CD8-positive, alpha-beta memory T cell (primary cell): ENCODE measurements around the gene CCDC187. TPM values are rescaled to one million over a fixed set of nuclear protein-coding genes. Genes with fewer than 3 reads are reported as not detected.

ENCODE experiments used
- CTCF ChIA-PET: fragments of 350-600 bp; sonication (Branson Sonifier 250); formaldehyde crosslinking; loops from one replicate; lab custom pipeline; 2021; ENCODE audit warnings: antibody characterized with exemption; lab: Charles Lee
- POLR2A ChIA-PET: fragments of 350-600 bp; sonication (Branson Sonifier 250); formaldehyde crosslinking; loops from one replicate; lab custom pipeline; 2021; ENCODE audit warnings: antibody characterized with exemption; lab: Charles Lee
- DNase-seq, 5 donors: peaks; one replicate each; pipeline versions ENCODE4 v3.0.0 to v3.0.0-alpha.2; 2020 to 2022; ENCODE audit warnings: mixed read lengths in 1 of 5
- H3K27ac ChIP-seq: one replicate; pipeline ENCODE4 v1.7.0; 2013; ENCODE audit warnings: low read depth, mild to moderate bottlenecking, low read length, moderate library complexity
- H3K27me3 ChIP-seq: 2 replicates; pipeline ENCODE4 v1.7.0; 2013; ENCODE audit warnings: low read length, mild to moderate bottlenecking; ENCODE audit not compliant: insufficient read depth, poor library complexity, severe bottlenecking
- H3K36me3 ChIP-seq: 2 replicates; pipeline ENCODE4 v1.7.0; 2013; ENCODE audit warnings: mild to moderate bottlenecking, low read length, moderate library complexity; ENCODE audit not compliant: insufficient read depth
- H3K4me1 ChIP-seq: 2 replicates; pipeline ENCODE4 v1.7.0; 2013; ENCODE audit warnings: mild to moderate bottlenecking, low read length, moderate library complexity; ENCODE audit not compliant: insufficient read depth
- H3K4me3 ChIP-seq: 2 replicates; pipeline ENCODE4 v1.7.0; 2013; ENCODE audit warnings: mild to moderate bottlenecking, low read length
- H3K9me3 ChIP-seq: 2 replicates; pipeline ENCODE4 v1.7.0; 2013; ENCODE audit warnings: mild to moderate bottlenecking, low read length
- H3K27ac Mint-ChIP-seq, 8 donors: one replicate each; pipeline ENCODE4 v1.8.0; 2020 to 2021; ENCODE audit warnings: mixed read lengths in 8 of 8, mild to moderate bottlenecking in 6 of 8, inconsistent platforms in 3 of 8, moderate library complexity in 3 of 8
- H3K27me3 Mint-ChIP-seq, 2 donors: one replicate each; pipeline ENCODE4 v1.8.0; 2020 to 2021; ENCODE audit warnings: mixed read lengths in 2 of 2, mild to moderate bottlenecking in 1 of 2, moderate library complexity in 1 of 2
- H3K36me3 Mint-ChIP-seq, 3 donors: one replicate each; pipeline ENCODE4 v1.8.0; 2020 to 2021; ENCODE audit warnings: mixed read lengths in 3 of 3, inconsistent platforms in 1 of 3, mild to moderate bottlenecking in 1 of 3
- H3K4me1 Mint-ChIP-seq, 3 donors: one replicate each; pipeline ENCODE4 v1.8.0; 2020 to 2021; ENCODE audit warnings: mixed read lengths in 3 of 3, inconsistent platforms in 1 of 3, mild to moderate bottlenecking in 1 of 3
- H3K4me3 Mint-ChIP-seq, 7 donors: one replicate each; pipeline ENCODE4 v1.8.0; 2020 to 2021; ENCODE audit warnings: mixed read lengths in 7 of 7, mild to moderate bottlenecking in 6 of 7, moderate library complexity in 4 of 7, inconsistent platforms in 2 of 7
- H3K9me3 Mint-ChIP-seq, 5 donors: one replicate each; pipeline ENCODE4 v1.8.0; 2020 to 2022; ENCODE audit warnings: mixed read lengths in 5 of 5, mild to moderate bottlenecking in 3 of 5, moderate library complexity in 2 of 5, inconsistent platforms in 1 of 5
- polyA plus RNA-seq: library from polyadenylated mRNA; unstranded; fragments of 300-500 nt; fragmentation: Illumina TruSeq; gene quantifications from one replicate; pipeline ENCODE4 v1.2.3, GENCODE V29; 2021
- total RNA-seq, 2 experiments: library from RNA; stranded (reverse); gene quantifications; one replicate each; pipeline ENCODE4 v1.2.3, GENCODE V29; 2021

Gene CCDC187
- total and polyA plus RNA-seq, 3 experiments from 2014 or later = not detected

DNA sequence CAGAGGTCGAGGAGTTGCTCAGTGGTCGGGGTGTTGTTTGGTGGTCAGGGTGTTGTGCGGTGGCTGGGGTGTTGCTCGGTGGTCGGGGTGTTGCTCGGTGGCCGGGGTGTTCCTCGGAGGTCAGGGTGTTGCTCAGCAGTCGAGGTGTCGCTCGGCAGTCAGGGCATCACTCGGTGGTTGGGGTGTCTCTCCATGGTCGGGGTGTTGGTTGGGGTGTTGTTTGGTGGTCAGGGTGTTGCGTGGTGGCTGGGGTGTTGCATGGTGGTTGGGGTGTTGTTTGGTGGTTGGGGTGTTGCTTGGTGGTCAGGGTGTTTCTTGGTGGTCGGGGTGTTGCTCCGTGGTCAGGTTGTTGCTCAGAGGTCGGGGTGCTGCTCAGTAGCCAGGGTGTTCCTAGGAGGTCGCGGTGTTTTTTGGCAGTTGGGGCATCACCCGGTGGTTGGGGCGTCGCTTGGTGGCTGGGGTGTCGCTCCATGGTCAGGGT, 12.4 kb upstream of the CCDC187 start:
- peak overlapping the region; percentile 47 for H3K27ac ChIP-seq
- H3K36me3 ChIP-seq = no peaks in the 10 kb centered on the region
- Mint-ChIP-seq H3K27ac (peak overlapping the region; percentile 71 to 97 (median 90)), H3K4me1 (peaks cover 11 to 20% (median 18%) of the 10 kb centered on the region in 3 donors), H3K9me3 (peaks cover 0 to 18% (median 12%) of the 10 kb centered on the region in 5 donors), H3K27me3 (peaks cover 0 to 14% of the 10 kb centered on the region in 2 donors), H3K4me3 (peak overlapping the region; percentile 10 to 91 (median 77)), H3K36me3 (peaks cover 0 to 7% (median 0%) of the 10 kb centered on the region in 3 donors)
- no peak overlapping the region for H3K4me3 ChIP-seq
- DNase-seq = peak in 4 of 5 donors; percentile 8 to 75 (median 50)
- peaks cover 13% of the 10 kb centered on the region for H3K9me3 ChIP-seq
- no peaks in the 10 kb centered on the region for H3K4me1 ChIP-seq
- POLR2A ChIA-PET = no interaction called here
- CTCF ChIA-PET = no interaction called here
- H3K27me3 ChIP-seq = no peaks in the 10 kb centered on the region

- no peaks in the 10 kb centered on the region for H3K27me3 ChIP-seq
- ChIA-PET POLR2A (no interaction called here), CTCF (no interaction called here)
- DNase-seq = no peak
- H3K27ac Mint-ChIP-seq = peak overlapping the region in 4 of 8 donors; percentile 25 to 97 (median 64)
- no peaks in the 10 kb centered on the region for H3K4me1 ChIP-seq
- peaks cover 0 to 18% (median 12%) of the 10 kb centered on the region in 5 donors for H3K9me3 Mint-ChIP-seq
- H3K36me3 ChIP-seq = no peaks in the 10 kb centered on the region
- H3K36me3 Mint-ChIP-seq = peaks cover 0 to 7% (median 0%) of the 10 kb centered on the region in 3 donors
- no peak overlapping the region for H3K27ac ChIP-seq
- peaks cover 13% of the 10 kb centered on the region for H3K9me3 ChIP-seq
- peaks cover 0 to 14% of the 10 kb centered on the region in 2 donors for H3K27me3 Mint-ChIP-seq
- H3K4me3 Mint-ChIP-seq = no peak overlapping the region
- H3K4me1 Mint-ChIP-seq = peaks cover 11 to 20% (median 18%) of the 10 kb centered on the region in 3 donors
- no peak overlapping the region for H3K4me3 ChIP-seq
Observed at GRCh38 chr9:136314944-136315343, 11.1 kb upstream of the CCDC187 start.

DNA sequence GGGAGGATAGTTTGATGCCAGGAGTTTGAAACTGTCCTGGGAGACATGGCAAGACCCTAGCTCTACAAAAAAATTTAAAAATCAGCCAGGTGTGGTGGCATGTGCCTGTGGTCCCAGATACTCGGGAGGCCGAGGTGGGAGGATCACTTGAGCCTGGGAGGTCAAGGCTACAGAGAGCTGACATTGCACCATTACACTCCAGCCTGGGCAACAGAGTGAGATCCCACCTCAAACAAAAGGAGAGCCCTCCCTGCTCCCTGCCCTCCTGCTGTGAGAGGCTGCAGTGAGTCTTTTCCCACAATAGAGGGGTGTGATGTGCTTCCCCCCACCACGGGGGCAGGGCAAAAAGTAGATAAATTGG, 10.1 kb upstream of the CCDC187 start:
- Mint-ChIP-seq H3K27ac (no peak overlapping the region), H3K9me3 (peaks cover 0 to 18% (median 12%) of the 10 kb centered on the region in 5 donors), H3K4me1 (peaks cover 11 to 20% (median 18%) of the 10 kb centered on the region in 3 donors), H3K36me3 (peaks cover 0 to 7% (median 0%) of the 10 kb centered on the region in 3 donors), H3K4me3 (peak overlapping the region in 1 of 7 donors; percentile 40), H3K27me3 (peaks cover 0 to 14% of the 10 kb centered on the region in 2 donors)
- DNase-seq = no peak
- ChIA-PET CTCF (no interaction called here), POLR2A (no interaction called here)
- no peak overlapping the region for H3K27ac ChIP-seq
- no peaks in the 10 kb centered on the region for H3K4me1 ChIP-seq
- no peak overlapping the region for H3K4me3 ChIP-seq
- H3K27me3 ChIP-seq = no peaks in the 10 kb centered on the region
- no peaks in the 10 kb centered on the region for H3K36me3 ChIP-seq
- H3K9me3 ChIP-seq = peaks cover 13% of the 10 kb centered on the region

- H3K36me3 Mint-ChIP-seq = peaks cover 0 to 7% (median 0%) of the 10 kb centered on the region in 3 donors
- peak overlapping the region in 1 of 7 donors; percentile 40 for H3K4me3 Mint-ChIP-seq
- POLR2A ChIA-PET = no interaction called here
Observed at GRCh38 chr9:136313111-136314055, 9.5 kb upstream of the CCDC187 start.

DNA sequence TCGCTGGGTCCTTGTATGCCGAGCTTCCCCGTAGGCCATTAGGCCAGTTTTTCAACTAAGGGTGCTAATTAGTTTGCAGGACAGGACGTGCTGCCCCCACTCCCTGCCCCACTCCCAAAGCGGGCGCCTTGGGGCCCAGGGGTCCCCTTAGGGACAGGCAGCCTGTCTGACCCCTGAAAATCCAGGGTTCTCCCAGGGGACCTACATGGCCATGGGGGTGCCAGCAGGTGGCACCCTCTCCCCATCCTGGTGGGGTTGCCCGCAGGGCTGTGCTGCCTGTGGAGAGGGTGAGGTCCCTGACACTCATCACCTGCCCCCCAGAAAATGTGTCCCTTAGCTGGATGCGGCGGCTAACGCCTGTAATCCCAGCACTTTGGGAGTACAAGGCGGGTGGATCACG, 8.5 kb upstream of the CCDC187 start:
- POLR2A ChIA-PET = no interaction called here
- Mint-ChIP-seq H3K36me3 (peaks cover 0 to 7% (median 0%) of the 10 kb centered on the region in 3 donors), H3K27ac (no peak overlapping the region), H3K27me3 (peaks cover 0 to 12% of the 10 kb centered on the region in 2 donors), H3K4me3 (no peak overlapping the region), H3K4me1 (peaks cover 11 to 20% (median 18%) of the 10 kb centered on the region in 3 donors), H3K9me3 (peaks cover 0 to 18% (median 12%) of the 10 kb centered on the region in 5 donors)
- no peaks in the 10 kb centered on the region for H3K27me3 ChIP-seq
- H3K27ac ChIP-seq = no peak overlapping the region
- DNase-seq = peak in 3 of 5 donors; percentile 12 to 34 (median 14)
- CTCF ChIA-PET = interaction anchor here (0.7 to 1.2 kb wide), 2 partner anchors 11 to 388 kb away, joined by 3 read pairs; no protein-coding TSS in a partner anchor
- H3K36me3 ChIP-seq = no peaks in the 10 kb centered on the region
- peaks cover 13% of the 10 kb centered on the region for H3K9me3 ChIP-seq
- no peak overlapping the region for H3K4me3 ChIP-seq
- H3K4me1 ChIP-seq = no peaks in the 10 kb centered on the region

More at GRCh38 chr9:136313111-136314055, 9.5 kb upstream of the CCDC187 start:
- CTCF ChIA-PET = interaction anchor here (0.7 to 1.2 kb wide), 2 partner anchors 10 to 388 kb away, joined by 3 read pairs; no protein-coding TSS in a partner anchor
- Histone ChIP-seq H3K9me3 (peaks cover 13% of the 10 kb centered on the region), H3K27ac (no peak overlapping the region), H3K36me3 (no peaks in the 10 kb centered on the region), H3K4me1 (no peaks in the 10 kb centered on the region), H3K27me3 (no peaks in the 10 kb centered on the region), H3K4me3 (no peak overlapping the region)
- H3K9me3 Mint-ChIP-seq = peaks cover 0 to 18% (median 12%) of the 10 kb centered on the region in 5 donors
- DNase-seq = no peak
- H3K27me3 Mint-ChIP-seq = peaks cover 0 to 14% of the 10 kb centered on the region in 2 donors
- peaks cover 11 to 20% (median 18%) of the 10 kb centered on the region in 3 donors for H3K4me1 Mint-ChIP-seq
- no peak overlapping the region for H3K27ac Mint-ChIP-seq

DNA sequence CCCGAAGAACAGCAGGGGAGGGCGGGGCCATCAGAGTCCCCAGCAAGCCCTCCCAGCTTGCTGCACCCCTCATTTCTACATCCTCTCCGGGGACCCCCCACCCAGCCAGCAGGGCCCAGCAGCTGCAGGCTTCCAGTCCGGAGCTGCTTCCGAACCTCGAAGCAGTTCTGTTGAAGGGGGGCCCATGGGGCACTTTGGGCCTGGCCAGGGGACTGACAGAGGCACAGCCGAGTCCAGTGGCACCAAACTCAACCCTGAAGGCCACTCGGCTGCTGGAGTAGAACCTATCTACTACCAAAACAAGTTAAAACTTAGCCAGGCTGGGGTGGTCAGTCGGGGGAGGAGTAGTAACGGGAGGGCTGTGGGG, 8.1 kb upstream of the CCDC187 start:
- Mint-ChIP-seq H3K4me1 (peaks cover 11 to 18% (median 17%) of the 10 kb centered on the region in 3 donors), H3K4me3 (no peak overlapping the region), H3K27ac (no peak overlapping the region), H3K27me3 (peaks cover 0 to 12% of the 10 kb centered on the region in 2 donors), H3K9me3 (peaks cover 0 to 18% (median 12%) of the 10 kb centered on the region in 5 donors), H3K36me3 (peaks cover 0 to 7% (median 0%) of the 10 kb centered on the region in 3 donors)
- H3K27me3 ChIP-seq = no peaks in the 10 kb centered on the region
- ChIA-PET POLR2A (no interaction called here), CTCF (no interaction called here)
- DNase-seq = no peak
- no peak overlapping the region for H3K27ac ChIP-seq
- no peak overlapping the region for H3K4me3 ChIP-seq
- no peaks in the 10 kb centered on the region for H3K36me3 ChIP-seq
- peaks cover 13% of the 10 kb centered on the region for H3K9me3 ChIP-seq
- H3K4me1 ChIP-seq = no peaks in the 10 kb centered on the region

- peaks cover 0 to 9% of the 10 kb centered on the region in 2 donors for H3K27me3 Mint-ChIP-seq
- Histone ChIP-seq H3K4me3 (no peak overlapping the region), H3K27ac (no peak overlapping the region), H3K4me1 (no peaks in the 10 kb centered on the region), H3K36me3 (no peaks in the 10 kb centered on the region), H3K27me3 (no peaks in the 10 kb centered on the region), H3K9me3 (peaks cover 13% of the 10 kb centered on the region)
- no peak overlapping the region for H3K27ac Mint-ChIP-seq
- no peak for DNase-seq
- CTCF ChIA-PET = no interaction called here
- peaks cover 0 to 7% (median 0%) of the 10 kb centered on the region in 3 donors for H3K36me3 Mint-ChIP-seq
- H3K4me1 Mint-ChIP-seq = peaks cover 8 to 16% (median 15%) of the 10 kb centered on the region in 3 donors
- H3K4me3 Mint-ChIP-seq = no peak overlapping the region
- POLR2A ChIA-PET = no interaction called here
- H3K9me3 Mint-ChIP-seq = peaks cover 0 to 14% (median 11%) of the 10 kb centered on the region in 5 donors
Observed at GRCh38 chr9:136311051-136312008, 7.4 kb upstream of the CCDC187 start.
